Keratinocyte (primary cell): ENCODE results near the gene TNRC18.

Source experiments
- CTCF ChIP-seq, 3 experiments: IDR thresholded peaks in 1 of 3; conservative IDR thresholded peaks in 1 of 3; optimal IDR thresholded peaks in 1 of 3; 2 replicates in 2 of 3; 3 replicates in 1 of 3; pipeline versions ENCODE3 to v1.5.1; 2011; ENCODE audit warnings: low read length in 3 of 3, mild to moderate bottlenecking in 3 of 3, moderate library complexity in 2 of 3, control low read depth in 1 of 3, inconsistent platforms in 1 of 3; ENCODE audit not compliant: insufficient read depth in 2 of 3; ENCODE audit errors: extremely low read depth in 1 of 3
- EZH2 ChIP-seq: IDR thresholded peaks from one replicate; pipeline ENCODE4 v1.6.1; 2012; ENCODE audit warnings: inconsistent platforms, mild to moderate bottlenecking, low read length, moderate library complexity

- TF ChIP-seq CTCF (optimal IDR thresholded peaks at IDR 0.05 in 1 of 3, IDR thresholded peaks at IDR 0.05 in 1 of 3, conservative IDR thresholded peaks at IDR 0.05 in 1 of 3; ENCODE audit: extremely low read depth in 1 of 3, insufficient read depth in 2 of 3, low read length in 3 of 3) = no peak
- no peak for TF ChIP-seq EZH2
Observed at GRCh38 chr7:5332579-5332978, 91.1 kb downstream of the TNRC18 start.
